GM18499 (cell line): ENCODE measurements around the gene ALDH1L1.
"Not testable (repeated sequence)": the region's sequence is repeated elsewhere in the genome, so short reads cannot be mapped to it uniquely, and the experiment has no call there.

Experiments
- ATAC-seq: cut with Tn5 transposase; IDR thresholded peaks from one replicate; pipeline ENCODE4 v1.9.1; 2021; ENCODE audit warnings: moderate number of reproducible peaks; ENCODE audit not compliant: insufficient read depth, unreplicated experiment

Gene ALDH1L1

DNA sequence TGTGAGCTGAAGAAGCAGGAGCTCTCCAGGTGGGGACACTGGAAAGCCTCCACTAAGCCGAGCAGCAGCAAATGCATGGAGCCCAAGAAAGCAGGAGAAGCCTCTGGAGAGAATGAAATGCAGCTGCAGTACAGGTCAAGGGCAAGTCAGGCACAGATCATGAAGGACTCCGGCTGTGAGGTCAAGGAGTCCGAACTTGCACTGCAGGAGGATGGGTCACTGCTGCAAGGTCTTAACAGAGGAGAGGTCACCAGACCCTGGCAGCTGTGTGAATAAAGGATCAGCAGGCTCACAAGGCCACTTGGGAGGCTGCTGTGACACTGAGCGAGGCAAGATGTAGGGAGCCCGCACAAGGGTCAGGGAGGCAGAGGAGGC is 71.7 kb downstream of the ALDH1L1 start:
- no peak for ATAC-seq

DNA sequence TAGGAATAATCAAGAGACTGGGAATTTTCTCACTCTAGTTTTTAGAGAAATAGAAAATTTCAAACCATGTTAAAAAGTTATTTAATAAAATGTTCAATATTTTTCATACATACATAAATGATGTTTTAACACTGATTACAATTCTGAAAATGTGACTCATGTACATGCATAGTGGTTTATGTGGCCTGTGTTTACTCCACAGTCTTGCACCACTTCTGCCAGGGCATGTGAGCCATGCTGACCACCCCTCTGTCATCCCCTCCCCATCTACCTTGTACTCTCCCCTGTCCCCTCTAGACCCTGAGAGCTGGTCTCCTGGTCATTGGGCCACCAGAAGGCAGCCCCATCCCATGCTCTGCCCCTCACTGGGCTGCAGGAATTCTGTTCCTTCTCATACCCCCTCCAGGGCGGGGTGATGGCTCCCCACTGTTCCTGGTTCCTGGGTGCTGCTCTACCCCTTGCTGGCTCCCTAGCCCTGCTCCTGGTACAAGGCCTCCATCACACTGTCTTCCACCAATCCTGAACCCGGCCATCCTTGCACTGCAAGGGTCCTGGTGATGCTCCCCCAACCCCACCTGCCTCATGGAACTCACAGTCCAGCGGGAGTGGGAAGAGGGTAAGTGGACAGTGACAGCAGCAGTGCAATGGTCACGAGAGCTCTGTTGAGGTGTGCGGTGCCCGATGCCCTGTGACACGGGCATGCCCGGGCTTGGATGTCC is 72.3 kb downstream of the ALDH1L1 start:
- no peak for ATAC-seq

DNA sequence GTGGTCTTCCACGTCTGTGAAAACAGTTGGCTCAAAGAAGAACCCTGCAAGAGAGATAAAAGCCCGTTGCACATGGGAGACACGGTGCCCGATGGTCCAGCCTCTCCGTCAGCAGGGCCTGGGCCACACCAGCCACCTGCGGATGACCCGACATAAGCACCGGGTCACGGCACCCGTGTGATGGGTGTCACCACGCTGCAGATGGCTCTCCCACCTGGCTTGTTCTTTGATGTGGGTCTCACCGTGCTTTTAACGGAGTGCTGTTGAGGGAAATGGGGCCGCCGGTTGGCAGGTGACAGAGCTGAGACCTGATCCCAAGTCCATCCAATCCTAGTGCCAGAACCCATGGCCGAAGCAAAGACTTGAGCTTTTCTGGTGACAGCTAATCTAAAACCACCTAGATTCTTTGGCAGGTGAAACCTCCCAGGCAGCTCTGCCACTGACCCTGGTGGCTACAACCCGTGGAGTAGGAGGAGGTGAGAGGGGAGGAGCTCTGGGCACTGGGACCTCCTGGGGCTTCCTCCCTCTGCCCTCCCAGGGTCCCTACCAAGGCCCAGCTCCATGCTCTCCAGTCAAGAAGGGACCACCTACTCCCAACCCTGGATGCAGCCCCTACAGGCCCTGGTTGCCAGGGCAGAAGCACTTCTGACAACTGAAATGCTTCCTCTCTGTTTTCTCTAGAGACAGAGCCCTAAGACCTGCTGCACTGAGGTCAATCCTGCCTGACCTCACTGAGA is 73.0 kb downstream of the ALDH1L1 start:
- no peak for ATAC-seq

DNA sequence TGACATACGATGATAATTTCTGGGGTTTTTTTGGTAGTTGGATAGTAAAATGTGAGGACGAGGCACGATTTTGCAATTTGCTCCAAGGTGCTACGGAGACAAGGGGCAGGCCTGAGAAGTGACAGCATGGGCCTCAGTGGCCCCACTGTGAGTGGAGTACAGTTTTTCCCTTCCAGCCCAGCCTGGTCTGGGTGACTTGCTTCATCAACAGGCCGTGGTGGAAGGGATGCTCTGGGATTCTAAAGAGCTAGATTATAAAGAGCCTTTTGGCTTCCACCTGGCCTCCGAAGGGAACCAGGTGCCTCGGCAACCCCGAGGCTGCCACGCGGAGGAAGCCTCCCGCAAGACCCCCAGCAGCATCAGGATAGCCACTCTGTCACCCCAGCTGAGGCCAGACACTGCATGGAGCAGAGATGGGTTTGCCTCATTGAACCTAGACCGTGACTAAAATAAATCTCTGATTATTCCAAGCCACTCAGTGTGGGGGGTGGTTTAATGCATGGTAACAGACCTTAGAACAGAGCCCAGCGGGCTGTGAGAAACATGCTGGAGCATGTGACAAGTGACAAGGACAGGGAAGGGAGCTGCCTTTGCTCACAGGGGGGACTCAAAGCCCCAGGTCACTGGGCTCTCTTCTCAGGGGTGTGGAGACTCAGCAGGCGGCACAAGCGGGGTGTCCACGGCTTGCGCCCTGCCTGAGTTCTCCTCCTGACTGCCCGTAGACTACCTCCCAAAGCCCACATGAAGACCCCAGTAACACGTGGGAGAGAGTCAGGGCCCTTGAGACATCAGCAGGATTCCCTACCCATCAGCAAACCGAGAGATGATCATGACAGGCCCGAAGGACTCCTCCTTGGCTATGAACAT is 73.8 kb downstream of the ALDH1L1 start:
- ATAC-seq, result no peak

DNA sequence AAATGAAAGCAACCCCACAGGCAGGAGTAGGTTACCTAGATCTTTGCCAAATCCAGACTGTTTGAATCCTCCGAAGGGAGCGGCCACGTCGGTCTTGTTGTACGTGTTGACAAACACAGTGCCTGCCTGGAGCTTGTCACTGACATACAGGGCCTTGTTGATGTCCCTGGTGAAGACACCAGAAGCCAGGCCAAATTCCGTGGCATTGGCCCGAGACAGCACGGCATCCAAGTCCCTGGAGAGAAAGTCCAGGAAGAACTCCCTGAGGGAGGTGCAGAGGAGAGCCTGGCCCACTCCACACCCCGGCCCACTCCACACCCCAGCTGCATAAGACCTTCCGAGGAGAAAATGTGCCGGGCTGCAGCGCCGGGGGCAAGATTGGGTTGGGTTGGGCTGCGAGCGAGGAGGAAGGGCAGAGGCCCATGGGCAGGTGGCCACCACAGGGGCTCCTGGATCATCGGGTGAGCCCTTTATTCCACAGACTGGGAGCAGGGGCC is 74.6 kb downstream of the ALDH1L1 start:
- ATAC-seq, result no peak

DNA sequence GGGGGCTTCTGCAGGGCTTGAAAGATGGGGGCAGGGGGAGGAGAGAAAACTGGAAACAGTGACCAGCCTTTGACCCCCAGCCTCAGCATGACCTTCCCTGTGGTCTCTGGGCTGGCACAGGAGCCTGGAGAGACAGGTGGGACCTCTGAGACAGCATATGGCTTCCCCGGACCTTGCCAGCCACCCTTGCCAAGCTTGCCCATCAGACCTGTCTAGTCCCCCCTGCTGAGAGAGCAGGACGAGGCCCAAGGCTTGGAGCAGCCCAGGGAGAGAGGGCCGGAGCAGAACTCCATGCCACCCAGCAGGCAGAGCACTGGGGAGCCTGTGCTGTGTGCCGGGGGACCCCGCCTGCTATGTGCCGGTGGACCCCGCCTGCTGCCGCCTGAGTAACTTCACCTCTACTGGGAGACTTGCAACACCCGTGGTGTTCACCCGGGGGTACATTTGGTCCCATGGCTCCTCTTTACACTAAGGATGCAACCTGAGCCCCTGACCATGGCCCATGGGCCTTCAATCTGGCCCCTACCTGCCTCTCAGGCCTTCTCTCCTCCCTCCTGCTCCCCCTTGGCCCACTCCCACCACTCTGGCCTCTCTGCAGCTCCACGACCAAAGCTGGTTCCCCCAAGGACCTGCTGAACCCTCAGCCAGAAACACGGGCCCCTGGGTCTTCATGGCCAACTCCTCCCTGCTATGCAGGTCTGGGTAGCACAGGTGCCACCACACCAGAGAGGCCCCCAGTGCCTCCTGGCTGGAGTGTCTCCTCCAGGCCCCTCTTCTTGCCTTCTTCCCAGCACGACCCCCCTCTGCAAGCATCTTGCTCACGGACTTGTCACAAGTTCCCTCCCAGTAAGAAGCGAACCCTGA is 75.4 kb downstream of the ALDH1L1 start:
- ATAC-seq, result no peak

DNA sequence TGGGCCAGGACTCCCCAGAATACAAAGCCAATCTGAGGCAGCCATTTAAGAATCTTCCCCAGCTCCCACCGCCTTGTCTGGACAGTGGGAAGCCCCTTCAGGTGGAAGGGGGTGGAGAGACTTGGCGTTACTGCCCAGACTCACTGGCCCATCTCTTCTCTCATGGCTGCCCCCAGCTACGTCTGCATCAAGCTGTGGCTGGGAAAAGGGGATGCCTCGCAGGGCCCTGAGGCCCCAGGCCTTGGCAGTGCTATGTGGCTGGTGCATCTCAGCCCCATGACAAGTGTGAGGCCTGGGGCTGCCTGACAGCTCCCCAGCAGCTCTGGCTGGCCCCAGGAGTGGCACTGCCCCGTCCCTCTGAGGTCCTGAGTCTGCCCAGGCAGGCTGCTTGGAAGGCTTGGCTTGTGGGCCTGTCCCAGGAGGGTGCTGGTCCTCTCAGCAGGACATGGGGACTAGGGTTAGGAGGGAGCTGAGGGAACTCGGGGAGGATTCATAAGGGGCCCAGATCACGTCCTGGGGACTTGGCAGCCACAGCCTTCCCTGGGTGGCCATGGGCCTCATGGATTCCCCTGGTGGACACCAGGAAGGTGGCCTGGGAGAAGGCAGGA is 76.3 kb downstream of the ALDH1L1 start:
- ATAC-seq, result no peak

DNA sequence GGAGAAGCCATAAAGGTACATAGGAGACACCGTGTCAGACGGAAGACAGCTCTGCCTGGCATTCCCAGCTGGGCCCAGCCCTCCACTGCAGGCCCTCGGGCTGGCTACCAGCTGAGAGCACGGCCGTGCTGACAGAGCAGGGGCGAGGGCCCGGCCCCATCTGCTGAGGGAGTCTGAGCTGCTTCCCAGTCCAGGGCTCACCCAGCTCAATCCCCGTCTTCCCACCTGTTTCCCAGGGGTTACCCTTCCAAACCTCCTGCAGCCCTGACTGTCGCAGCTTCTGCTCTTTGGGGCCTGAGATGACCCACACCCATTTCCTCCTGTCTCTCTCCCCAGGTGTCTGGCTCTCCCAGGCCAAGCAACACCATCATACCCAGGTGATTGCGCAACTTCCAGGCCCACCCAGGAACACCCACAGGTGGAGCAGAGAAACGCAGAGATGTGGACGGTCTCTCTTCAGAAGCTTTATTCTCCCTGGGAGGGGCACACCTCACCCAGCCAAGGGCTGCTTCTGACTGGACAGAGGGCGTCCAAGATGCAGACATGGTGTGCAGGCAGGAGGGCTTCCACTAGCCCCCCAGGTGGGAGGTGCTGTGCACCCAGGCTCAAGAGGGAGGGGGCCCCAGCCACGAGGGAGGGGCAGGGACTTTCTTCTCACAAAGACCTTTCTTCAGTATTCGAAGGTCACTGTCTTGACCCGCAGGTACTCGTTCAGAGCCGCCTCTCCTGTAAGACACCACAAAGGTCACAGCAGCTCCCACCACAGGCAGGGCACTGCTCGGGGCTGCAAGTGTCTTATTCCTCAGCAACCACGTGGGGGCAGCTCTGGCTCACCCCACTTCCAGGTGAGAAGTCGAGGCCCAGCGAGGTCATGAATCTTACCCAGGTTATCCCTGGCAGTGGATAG is 77.0 kb downstream of the ALDH1L1 start:
- no peak for ATAC-seq

DNA sequence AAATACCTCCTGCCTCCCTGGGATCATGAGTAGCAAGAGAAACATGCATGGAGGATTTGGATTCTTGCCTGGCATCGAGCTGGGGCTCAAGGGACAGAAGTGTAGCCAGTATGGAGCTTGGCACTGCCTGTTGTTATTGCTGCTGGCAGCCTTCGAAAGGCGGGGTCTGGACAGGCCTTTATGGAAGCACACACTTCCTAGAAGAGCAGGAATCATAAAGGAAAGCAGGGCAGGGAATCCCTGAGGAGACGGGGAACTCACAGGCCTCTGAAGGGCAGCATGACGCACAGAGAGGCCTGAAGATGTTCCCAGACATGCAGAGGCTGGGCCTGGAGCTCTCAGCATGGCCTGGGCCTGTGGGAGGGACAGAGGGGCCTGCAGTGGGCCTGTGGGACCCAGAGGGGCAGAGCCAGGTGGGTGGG is 77.8 kb downstream of the ALDH1L1 start:
- ATAC-seq, result no peak

DNA sequence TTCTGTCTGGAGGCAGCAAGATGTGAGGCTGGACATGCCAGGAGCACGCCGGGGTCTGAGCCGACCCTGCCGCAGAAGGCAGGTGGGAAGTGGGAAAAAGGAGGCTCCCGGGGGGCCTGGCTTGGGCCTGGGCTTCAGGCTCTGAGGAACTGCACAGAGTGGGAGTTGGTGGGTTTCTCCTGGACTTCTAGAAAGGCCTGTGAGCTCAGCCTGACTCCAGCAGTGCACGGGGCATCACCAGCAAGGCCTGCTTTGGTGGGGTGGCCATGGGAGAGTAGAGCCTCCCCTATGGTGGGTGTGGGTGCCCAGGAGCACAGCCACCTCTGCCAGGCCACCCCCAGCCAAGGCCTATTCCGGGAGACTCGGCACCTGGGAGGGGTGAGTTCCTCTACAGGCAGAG is 78.4 kb downstream of the ALDH1L1 start:
- ATAC-seq, result no peak

DNA sequence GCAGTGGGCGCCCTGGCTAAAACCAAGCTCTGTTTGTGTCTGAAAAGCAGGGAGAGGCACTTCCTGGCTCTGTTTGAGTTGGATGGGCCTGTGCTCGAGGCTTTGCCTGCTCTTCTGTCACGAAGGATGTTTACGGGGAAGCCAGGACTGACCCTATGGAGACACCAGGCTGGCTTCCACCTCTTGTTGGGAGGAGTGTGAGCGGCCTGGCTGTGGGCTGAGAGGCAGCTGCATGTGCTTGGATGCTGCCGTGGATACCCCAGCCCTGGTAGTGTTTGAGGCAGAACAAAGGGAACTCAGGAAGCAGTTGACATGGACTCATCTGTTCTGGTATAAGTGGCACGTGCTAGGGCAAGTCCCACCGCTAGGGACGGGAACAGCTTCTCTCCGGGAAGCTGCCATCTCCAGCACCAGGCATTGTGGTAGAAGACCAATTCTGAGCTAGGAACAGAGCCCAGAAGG is 78.8 kb downstream of the ALDH1L1 start:
- ATAC-seq, result no peak

DNA sequence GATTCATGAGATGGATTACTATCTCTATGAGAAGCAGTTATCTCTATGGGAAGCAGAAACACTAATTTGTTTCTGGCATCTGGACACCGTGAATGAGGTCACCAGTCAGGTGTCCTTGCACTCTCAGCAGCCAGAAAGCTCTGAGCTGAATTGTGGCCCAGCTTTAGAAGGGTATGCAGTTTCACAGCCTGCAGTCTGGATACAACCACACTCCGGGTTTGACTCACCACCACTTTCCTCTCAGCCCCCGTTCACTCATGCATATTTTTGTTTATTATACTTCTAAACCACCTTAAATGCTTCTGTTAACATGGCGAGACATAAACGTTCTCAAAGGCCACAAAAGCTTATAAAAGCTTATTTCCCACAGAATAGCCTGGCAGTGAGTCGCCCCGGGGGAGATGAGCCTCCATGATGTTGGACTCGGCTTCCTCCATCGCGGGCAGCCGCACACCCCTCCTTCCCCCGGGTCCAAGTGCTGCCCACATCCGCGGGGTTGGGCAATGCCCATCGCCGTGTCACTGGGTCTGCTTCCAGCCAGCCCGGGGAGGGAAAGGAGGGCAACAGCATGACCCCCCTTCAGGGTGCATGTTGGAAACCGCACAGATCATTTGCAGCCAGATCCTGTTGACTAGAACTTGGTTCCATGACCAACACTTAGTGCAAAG is 79.6 kb downstream of the ALDH1L1 start:
- ATAC-seq, result no peak

DNA sequence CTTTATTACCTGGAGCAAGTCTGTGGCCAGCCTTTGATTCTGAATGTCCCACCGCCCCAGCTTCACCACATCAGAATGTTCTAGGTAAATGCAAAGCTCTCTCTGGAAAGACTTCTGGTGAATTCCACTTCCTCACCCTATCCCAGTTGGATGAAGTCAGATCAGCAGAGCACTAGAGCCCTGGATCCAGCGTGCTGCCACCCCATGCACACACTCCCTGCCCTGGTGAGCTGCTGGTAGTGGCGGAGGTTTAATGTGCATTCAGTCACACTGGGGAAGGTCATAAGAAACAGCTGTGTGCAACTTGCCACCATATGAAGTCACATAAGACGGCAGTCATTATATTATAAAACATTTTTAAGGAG is 80.1 kb downstream of the ALDH1L1 start:
- no peak for ATAC-seq

DNA sequence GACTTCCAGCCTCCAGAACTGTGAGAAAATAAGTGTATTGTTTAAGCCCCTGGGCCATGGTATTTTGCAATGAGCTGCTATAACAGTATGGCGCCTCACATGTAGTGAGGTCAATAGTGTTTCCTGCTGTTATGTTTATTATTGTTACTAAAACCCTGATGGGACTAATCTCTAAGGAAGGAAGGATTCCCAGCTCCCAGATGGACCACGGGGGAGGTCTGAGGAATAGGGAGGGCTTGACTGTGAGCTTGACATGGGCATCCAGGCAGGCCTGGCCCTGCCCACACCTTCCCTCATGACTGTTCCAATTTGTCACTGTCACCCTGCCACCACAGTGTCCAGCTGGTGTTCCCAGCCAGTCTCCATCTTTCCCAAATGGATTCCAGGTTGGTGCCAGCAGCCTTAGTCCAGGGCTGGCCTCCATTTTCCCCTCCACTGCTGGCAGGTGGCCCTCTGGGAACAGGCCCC is 82.0 kb downstream of the ALDH1L1 start:
- no peak for ATAC-seq

DNA sequence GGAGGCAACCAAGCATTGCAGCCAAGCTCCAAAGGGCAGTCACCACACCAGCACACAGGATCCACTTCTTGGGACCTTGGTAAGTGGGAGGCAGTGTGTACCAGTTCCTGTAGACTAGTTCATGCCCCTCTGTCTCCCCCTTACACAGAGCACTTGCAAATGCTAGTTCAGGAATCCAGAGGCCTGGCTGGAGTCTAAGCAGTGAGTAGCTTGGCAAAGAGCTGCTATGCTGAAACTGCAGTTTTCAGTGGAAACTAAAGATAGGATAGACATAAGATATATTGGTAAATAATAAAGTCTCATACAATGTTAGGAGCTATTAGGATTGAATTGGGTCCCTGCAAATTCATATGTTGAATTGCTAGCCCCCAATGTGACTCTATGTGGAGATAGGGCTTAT is 82.6 kb downstream of the ALDH1L1 start:
- no peak for ATAC-seq

DNA sequence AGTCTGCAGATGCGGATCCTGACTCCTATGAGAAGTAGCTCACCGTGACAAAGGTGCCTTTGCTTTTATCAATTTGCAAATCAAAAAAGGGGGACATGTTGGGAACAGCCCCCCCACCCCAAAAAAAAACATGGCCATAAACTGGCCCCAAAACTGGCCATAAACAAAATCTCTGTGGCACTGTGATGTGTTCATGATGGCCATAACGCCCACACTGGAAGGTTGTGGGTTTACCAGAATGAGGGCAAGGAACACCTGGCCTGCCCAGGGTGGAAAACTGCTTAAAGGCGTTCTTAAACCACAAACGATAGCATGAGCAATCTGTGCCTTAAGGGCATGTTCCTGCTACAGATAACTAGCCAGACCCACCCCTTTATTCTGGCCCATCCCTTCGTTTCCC is 84.1 kb downstream of the ALDH1L1 start:
- not testable (repeated sequence) for ATAC-seq

DNA sequence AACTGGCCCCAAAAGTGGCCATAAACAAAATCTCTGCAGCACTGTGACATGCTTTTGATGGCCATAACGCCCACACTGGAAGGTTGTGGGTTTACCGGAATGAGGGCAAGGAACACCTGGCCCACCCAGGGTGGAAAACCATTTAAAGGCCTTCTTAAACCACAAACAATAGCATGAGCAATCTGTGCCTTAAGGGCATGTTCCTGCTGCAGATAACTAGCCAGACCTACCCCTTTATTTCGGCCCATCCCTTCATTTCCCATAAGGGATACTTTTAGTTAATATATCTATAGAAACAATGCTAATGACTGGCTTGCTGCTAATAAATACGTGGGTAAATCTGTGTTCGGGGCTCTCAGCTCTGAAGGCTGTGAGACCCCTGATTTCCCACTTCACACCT is 88.3 kb downstream of the ALDH1L1 start:
- not testable (repeated sequence) for ATAC-seq
